C4-2B (cell line): ENCODE results near the gene LRWD1.

ENCODE experiments used
- ZFX ChIP-seq: fragments of 450-650 bp; IDR thresholded peaks from 2 replicates; pipeline ENCODE4 v1.6.1; 2017
- TF ChIP-seq, protein P1 (sequence below): fragments of 450-650 bp; conservative IDR thresholded peaks from 2 replicates; pipeline ENCODE4 v1.5.1; 2017; ENCODE audit warnings: mild to moderate bottlenecking

DNA sequence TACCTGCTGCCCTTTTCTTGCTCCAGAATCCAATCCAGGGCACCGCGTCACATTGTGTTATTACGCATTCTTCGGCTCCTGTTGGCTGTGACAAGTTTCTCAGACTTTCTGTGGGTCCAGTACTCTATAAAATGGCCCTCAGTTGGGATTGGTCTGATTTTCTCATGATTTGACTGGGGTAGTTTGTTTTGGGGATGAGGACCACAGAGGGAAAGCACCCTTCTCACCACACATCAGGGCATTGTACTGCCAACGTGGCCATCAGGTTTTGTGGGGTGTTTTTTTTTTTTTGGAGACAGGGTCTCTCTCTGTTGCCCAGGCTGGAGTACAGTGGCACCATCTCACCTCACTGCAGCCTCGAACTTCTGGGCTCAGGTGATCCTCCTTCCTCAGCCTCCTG, 48.4 kb upstream of the LRWD1 start:
- TF ChIP-seq, protein P1, sequence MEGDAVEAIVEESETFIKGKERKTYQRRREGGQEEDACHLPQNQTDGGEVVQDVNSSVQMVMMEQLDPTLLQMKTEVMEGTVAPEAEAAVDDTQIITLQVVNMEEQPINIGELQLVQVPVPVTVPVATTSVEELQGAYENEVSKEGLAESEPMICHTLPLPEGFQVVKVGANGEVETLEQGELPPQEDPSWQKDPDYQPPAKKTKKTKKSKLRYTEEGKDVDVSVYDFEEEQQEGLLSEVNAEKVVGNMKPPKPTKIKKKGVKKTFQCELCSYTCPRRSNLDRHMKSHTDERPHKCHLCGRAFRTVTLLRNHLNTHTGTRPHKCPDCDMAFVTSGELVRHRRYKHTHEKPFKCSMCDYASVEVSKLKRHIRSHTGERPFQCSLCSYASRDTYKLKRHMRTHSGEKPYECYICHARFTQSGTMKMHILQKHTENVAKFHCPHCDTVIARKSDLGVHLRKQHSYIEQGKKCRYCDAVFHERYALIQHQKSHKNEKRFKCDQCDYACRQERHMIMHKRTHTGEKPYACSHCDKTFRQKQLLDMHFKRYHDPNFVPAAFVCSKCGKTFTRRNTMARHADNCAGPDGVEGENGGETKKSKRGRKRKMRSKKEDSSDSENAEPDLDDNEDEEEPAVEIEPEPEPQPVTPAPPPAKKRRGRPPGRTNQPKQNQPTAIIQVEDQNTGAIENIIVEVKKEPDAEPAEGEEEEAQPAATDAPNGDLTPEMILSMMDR: no peak
- no peak for TF ChIP-seq ZFX
